ENCODE results near the gene CBLC.

GRCh38 chr19:44767295-44768180, 10.2 kb upstream of the CBLC start:
- TF ChIP-seq POLR2A (IDR thresholded peaks at IDR 0.05) (no peak), CTCF (IDR thresholded peaks at IDR 0.05) (no peak), POLR2AphosphoS5 (IDR thresholded peaks at IDR 0.05; ENCODE audit: insufficient read depth in 1 of 2, low read depth in 1 of 2) (no peak)
